Body of pancreas (tissue), 4 donors: ENCODE results near the gene RCE1.

ENCODE experiments used
- POLR2A ChIP-seq, 3 donors: fragments of 450-650 bp; IDR thresholded peaks; one replicate each; pipeline ENCODE4 v1.6.1; 2016; ENCODE audit warnings: antibody characterized with exemption in 3 of 3, mild to moderate bottlenecking in 2 of 3
- TF ChIP-seq, protein P1 (sequence below), 7 experiments: fragments of 450-650 bp in 4 of 7; fragments of 200-600 bp in 3 of 7; sonication (generic) in 3 of 7; IDR thresholded peaks; one replicate each; pipeline ENCODE4 v1.5.1; 2016 to 2019; ENCODE audit warnings: antibody characterized with exemption in 7 of 7

DNA sequence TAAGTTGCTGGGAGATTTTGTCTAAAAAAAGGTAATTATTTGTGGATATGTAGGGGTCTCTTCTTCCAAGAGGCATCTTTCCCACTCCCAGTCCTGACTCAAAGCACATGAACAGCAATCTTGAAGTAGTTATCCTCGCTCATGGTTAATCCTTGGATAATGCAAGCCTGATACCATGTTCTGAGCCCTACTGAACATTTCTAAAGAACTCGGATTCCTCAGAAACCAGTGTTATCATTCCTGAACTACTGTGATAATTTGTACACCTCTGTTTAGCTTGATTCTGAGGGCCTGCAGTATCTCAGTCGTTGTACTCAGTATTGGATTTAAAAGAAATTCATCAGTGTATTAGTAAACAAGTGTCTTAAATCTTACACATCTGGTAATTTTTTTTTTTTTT lies 22.3 kb upstream of the RCE1 start:
- no peak for TF ChIP-seq POLR2A (IDR thresholded peaks at IDR 0.05)
- TF ChIP-seq, protein P1, sequence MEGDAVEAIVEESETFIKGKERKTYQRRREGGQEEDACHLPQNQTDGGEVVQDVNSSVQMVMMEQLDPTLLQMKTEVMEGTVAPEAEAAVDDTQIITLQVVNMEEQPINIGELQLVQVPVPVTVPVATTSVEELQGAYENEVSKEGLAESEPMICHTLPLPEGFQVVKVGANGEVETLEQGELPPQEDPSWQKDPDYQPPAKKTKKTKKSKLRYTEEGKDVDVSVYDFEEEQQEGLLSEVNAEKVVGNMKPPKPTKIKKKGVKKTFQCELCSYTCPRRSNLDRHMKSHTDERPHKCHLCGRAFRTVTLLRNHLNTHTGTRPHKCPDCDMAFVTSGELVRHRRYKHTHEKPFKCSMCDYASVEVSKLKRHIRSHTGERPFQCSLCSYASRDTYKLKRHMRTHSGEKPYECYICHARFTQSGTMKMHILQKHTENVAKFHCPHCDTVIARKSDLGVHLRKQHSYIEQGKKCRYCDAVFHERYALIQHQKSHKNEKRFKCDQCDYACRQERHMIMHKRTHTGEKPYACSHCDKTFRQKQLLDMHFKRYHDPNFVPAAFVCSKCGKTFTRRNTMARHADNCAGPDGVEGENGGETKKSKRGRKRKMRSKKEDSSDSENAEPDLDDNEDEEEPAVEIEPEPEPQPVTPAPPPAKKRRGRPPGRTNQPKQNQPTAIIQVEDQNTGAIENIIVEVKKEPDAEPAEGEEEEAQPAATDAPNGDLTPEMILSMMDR (IDR thresholded peaks at IDR 0.05) = no peak
